Measurements from ENCODE around the gene TADA2B. TPM values are rescaled to one million over a fixed set of nuclear protein-coding genes. Genes with fewer than 3 reads are reported as not detected.

Gene TADA2B
- total RNA-seq, 1 experiment from 2014 or later = 14.3 TPM

- TF ChIP-seq, protein P1, sequence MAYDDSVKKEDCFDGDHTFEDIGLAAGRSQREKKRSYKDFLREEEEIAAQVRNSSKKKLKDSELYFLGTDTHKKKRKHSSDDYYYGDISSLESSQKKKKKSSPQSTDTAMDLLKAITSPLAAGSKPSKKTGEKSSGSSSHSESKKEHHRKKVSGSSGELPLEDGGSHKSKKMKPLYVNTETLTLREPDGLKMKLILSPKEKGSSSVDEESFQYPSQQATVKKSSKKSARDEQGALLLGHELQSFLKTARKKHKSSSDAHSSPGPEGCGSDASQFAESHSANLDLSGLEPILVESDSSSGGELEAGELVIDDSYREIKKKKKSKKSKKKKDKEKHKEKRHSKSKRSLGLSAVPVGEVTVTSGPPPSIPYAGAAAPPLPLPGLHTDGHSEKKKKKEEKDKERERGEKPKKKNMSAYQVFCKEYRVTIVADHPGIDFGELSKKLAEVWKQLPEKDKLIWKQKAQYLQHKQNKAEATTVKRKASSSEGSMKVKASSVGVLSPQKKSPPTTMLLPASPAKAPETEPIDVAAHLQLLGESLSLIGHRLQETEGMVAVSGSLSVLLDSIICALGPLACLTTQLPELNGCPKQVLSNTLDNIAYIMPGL (CRISPR knock-in tag; IDR thresholded peaks at IDR 0.05) = no peak
- TF ChIP-seq, protein P2, sequence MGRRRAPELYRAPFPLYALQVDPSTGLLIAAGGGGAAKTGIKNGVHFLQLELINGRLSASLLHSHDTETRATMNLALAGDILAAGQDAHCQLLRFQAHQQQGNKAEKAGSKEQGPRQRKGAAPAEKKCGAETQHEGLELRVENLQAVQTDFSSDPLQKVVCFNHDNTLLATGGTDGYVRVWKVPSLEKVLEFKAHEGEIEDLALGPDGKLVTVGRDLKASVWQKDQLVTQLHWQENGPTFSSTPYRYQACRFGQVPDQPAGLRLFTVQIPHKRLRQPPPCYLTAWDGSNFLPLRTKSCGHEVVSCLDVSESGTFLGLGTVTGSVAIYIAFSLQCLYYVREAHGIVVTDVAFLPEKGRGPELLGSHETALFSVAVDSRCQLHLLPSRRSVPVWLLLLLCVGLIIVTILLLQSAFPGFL (CRISPR knock-in tag; IDR thresholded peaks at IDR 0.05; ENCODE audit: borderline replicate concordance) = no peak
- TF ChIP-seq FOXK1 (CRISPR knock-in tag; IDR thresholded peaks at IDR 0.05) (no peak), HMGA2 (CRISPR knock-in tag; IDR thresholded peaks at IDR 0.05) (no peak), PRRX2 (CRISPR knock-in tag; IDR thresholded peaks at IDR 0.05) (no peak), TP53 (CRISPR knock-in tag; IDR thresholded peaks at IDR 0.05) (no peak), MAX (CRISPR knock-in tag; IDR thresholded peaks at IDR 0.05) (no peak), JAZF1 (CRISPR knock-in tag; IDR thresholded peaks at IDR 0.05) (no peak), TCF7 (CRISPR knock-in tag; IDR thresholded peaks at IDR 0.05; ENCODE audit: low read depth) (no peak)
- TF ChIP-seq, protein P3, sequence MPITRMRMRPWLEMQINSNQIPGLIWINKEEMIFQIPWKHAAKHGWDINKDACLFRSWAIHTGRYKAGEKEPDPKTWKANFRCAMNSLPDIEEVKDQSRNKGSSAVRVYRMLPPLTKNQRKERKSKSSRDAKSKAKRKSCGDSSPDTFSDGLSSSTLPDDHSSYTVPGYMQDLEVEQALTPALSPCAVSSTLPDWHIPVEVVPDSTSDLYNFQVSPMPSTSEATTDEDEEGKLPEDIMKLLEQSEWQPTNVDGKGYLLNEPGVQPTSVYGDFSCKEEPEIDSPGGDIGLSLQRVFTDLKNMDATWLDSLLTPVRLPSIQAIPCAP (CRISPR knock-in tag; IDR thresholded peaks at IDR 0.05) = no peak
- TF ChIP-seq, protein P4, sequence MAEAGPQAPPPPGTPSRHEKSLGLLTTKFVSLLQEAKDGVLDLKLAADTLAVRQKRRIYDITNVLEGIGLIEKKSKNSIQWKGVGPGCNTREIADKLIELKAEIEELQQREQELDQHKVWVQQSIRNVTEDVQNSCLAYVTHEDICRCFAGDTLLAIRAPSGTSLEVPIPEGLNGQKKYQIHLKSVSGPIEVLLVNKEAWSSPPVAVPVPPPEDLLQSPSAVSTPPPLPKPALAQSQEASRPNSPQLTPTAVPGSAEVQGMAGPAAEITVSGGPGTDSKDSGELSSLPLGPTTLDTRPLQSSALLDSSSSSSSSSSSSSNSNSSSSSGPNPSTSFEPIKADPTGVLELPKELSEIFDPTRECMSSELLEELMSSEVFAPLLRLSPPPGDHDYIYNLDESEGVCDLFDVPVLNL (CRISPR knock-in tag; IDR thresholded peaks at IDR 0.05; ENCODE audit: borderline replicate concordance, low read depth) = no peak
- TF ChIP-seq, protein P5, sequence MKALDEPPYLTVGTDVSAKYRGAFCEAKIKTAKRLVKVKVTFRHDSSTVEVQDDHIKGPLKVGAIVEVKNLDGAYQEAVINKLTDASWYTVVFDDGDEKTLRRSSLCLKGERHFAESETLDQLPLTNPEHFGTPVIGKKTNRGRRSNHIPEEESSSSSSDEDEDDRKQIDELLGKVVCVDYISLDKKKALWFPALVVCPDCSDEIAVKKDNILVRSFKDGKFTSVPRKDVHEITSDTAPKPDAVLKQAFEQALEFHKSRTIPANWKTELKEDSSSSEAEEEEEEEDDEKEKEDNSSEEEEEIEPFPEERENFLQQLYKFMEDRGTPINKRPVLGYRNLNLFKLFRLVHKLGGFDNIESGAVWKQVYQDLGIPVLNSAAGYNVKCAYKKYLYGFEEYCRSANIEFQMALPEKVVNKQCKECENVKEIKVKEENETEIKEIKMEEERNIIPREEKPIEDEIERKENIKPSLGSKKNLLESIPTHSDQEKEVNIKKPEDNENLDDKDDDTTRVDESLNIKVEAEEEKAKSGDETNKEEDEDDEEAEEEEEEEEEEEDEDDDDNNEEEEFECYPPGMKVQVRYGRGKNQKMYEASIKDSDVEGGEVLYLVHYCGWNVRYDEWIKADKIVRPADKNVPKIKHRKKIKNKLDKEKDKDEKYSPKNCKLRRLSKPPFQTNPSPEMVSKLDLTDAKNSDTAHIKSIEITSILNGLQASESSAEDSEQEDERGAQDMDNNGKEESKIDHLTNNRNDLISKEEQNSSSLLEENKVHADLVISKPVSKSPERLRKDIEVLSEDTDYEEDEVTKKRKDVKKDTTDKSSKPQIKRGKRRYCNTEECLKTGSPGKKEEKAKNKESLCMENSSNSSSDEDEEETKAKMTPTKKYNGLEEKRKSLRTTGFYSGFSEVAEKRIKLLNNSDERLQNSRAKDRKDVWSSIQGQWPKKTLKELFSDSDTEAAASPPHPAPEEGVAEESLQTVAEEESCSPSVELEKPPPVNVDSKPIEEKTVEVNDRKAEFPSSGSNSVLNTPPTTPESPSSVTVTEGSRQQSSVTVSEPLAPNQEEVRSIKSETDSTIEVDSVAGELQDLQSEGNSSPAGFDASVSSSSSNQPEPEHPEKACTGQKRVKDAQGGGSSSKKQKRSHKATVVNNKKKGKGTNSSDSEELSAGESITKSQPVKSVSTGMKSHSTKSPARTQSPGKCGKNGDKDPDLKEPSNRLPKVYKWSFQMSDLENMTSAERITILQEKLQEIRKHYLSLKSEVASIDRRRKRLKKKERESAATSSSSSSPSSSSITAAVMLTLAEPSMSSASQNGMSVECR (CRISPR knock-in tag; IDR thresholded peaks at IDR 0.05; ENCODE audit: borderline replicate concordance) = no peak
Observed at GRCh38 chr4:7063362-7063761, 20.2 kb downstream of the TADA2B start (continued).

DNA sequence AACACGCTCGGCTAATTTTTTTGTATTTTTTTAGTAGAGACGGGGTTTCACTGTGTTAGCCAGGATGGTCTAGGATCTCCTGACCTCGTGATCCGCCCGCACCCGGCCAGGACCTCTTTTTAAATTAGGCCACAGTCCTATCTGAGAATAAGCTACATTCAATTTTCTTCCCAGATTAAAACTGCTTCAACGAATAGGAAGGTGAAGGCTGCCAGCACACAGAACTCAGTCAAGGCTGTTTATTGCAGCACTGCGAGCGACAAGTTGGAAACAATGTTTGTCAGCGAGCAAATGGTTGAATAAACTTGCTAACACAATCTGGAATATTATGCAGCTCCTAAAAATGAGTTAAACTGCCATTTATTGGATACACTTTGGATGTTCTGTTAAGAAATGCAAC, 22.8 kb downstream of the TADA2B start:
- peaks cover 19% of the 10 kb centered on the region for H3K27me3 Mint-ChIP-seq (ENCODE audit: low read depth)
- H3K4me1 Mint-ChIP-seq = peaks cover 28% of the 10 kb centered on the region
- H3K36me3 Mint-ChIP-seq = peaks cover 39% of the 10 kb centered on the region
- no peaks in the 10 kb centered on the region for H3K9me3 Mint-ChIP-seq
- ChIA-PET POLR2A (no interaction called here), CTCF (interaction anchor here (0.7 to 7.7 kb wide), 4 partner anchors 16 to 504 kb away, joined by 4 to 118 read pairs (median 44); partner anchors contain the start of genes TADA2B and TBC1D14)
- ATAC-seq (no peak), DNase-seq (ENCODE audit: low spot score) (no peak)
- no peak overlapping the region for H3K27ac Mint-ChIP-seq
- peak overlapping the region; percentile 93 for H3K4me3 Mint-ChIP-seq
- TF ChIP-seq ZNF416 (CRISPR knock-in tag; IDR thresholded peaks at IDR 0.05) (no peak), ATF1 (CRISPR knock-in tag; IDR thresholded peaks at IDR 0.05) (no peak), SOX15 (CRISPR knock-in tag; IDR thresholded peaks at IDR 0.05) (no peak), ATF3 (CRISPR knock-in tag; conservative IDR thresholded peaks at IDR 0.05) (no peak), ZNF423 (CRISPR knock-in tag; IDR thresholded peaks at IDR 0.05) (no peak), ELF4 (CRISPR knock-in tag; IDR thresholded peaks at IDR 0.05; ENCODE audit: low read depth) (no peak), ZNF396 (CRISPR knock-in tag; IDR thresholded peaks at IDR 0.05; ENCODE audit: borderline replicate concordance) (no peak), FOXJ3 (CRISPR knock-in tag; IDR thresholded peaks at IDR 0.05; ENCODE audit: borderline replicate concordance) (no peak), MAX (CRISPR knock-in tag; IDR thresholded peaks at IDR 0.05) (no peak), NR3C1 (CRISPR knock-in tag; conservative IDR thresholded peaks at IDR 0.05; ENCODE audit: low read depth) (no peak), TEAD1 (CRISPR knock-in tag; IDR thresholded peaks at IDR 0.05) (no peak), E2F5 (CRISPR knock-in tag; IDR thresholded peaks at IDR 0.05) (no peak)
- TF ChIP-seq, protein P6, sequence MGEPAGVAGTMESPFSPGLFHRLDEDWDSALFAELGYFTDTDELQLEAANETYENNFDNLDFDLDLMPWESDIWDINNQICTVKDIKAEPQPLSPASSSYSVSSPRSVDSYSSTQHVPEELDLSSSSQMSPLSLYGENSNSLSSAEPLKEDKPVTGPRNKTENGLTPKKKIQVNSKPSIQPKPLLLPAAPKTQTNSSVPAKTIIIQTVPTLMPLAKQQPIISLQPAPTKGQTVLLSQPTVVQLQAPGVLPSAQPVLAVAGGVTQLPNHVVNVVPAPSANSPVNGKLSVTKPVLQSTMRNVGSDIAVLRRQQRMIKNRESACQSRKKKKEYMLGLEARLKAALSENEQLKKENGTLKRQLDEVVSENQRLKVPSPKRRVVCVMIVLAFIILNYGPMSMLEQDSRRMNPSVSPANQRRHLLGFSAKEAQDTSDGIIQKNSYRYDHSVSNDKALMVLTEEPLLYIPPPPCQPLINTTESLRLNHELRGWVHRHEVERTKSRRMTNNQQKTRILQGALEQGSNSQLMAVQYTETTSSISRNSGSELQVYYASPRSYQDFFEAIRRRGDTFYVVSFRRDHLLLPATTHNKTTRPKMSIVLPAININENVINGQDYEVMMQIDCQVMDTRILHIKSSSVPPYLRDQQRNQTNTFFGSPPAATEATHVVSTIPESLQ (CRISPR knock-in tag; IDR thresholded peaks at IDR 0.05) = no peak

Measured in WTC11 (cell line).